HCT116 (cell line): Measurements from ENCODE around the gene VWA1. TPM values are rescaled to one million over a fixed set of nuclear protein-coding genes. Genes with fewer than 3 reads are reported as not detected.
A peak's percentile ranks its signal among the peaks of the same experiment; 100 is the strongest.

ENCODE experiments used
- ATAC-seq: fragments of 200-7000 bp; cut with Tn5 transposase; 2 replicates; pipeline ENCODE4 v1.9.1; 2020; ENCODE audit warnings: mild to moderate bottlenecking, moderate library complexity
- BruUV-seq: library from RNA; stranded (reverse); fragments of 400-500 nt; replicated peaks from 2 replicates; lab custom pipeline; 2021; lab: Mats Ljungman, UMichigan
- CTCF ChIA-PET: fragments of 300-600 bp; sonication (Branson Sonifier 250); formaldehyde crosslinking; loops from one replicate; lab custom pipeline; 2021; ENCODE audit warnings: antibody characterized with exemption; lab: Charles Lee
- POLR2A ChIA-PET: fragments of 300-600, 350-600 bp; sonication (Branson Sonifier 250); formaldehyde crosslinking; loops from one replicate; lab custom pipeline; 2021; ENCODE audit warnings: antibody characterized with exemption; lab: Charles Lee
- RAD21 ChIA-PET, 2 experiments: fragments of 300-600 bp; sonication (Branson Sonifier 250); formaldehyde crosslinking; loops; one replicate each; lab custom pipeline; 2023; ENCODE audit warnings: low total read pairs in 2 of 2; ENCODE audit not compliant: uncharacterized antibody in 2 of 2, unreplicated experiment in 2 of 2, low non-redundant PET in 1 of 2; lab: Charles Lee
- DNase-seq: peaks from one replicate; pipeline ENCODE4 v3.0.0-alpha.2; 2010; ENCODE audit warnings: low read depth, low spot score
- H2AFZ ChIP-seq: fragments of 200-600 bp; shearing (Covaris generic), sonication (generic); 2 replicates; pipeline ENCODE4 v1.6.1; 2017; ENCODE audit warnings: low read depth, mixed run types, mixed read lengths, antibody characterized with exemption, low read length; ENCODE audit not compliant: poor library complexity, severe bottlenecking
- H3K27ac ChIP-seq: 2 replicates; pipeline ENCODE4 v1.5.1; 2012; ENCODE audit warnings: low read depth, low read length
- H3K27me3 ChIP-seq: fragments of 200-600 bp; sonication (generic); 2 replicates; pipeline ENCODE4 v1.6.1; 2016; ENCODE audit warnings: mixed run types, low read length, mixed read lengths; ENCODE audit not compliant: insufficient read depth
- H3K36me3 ChIP-seq, 2 experiments: fragments of 200-500 bp in 1 of 2; fragments of 200-600 bp in 1 of 2; sonication (Bioruptor generic) in 1 of 2; sonication (generic) in 1 of 2; 2 replicates each; pipeline versions ENCODE4 v1.5.1 to v1.6.1; 2014 to 2016; ENCODE audit warnings: low read length in 2 of 2, inconsistent platforms in 1 of 2, mixed read lengths in 1 of 2, mixed run types in 1 of 2; ENCODE audit not compliant: insufficient read depth in 2 of 2, control insufficient read depth in 1 of 2
- H3K4me1 ChIP-seq, 2 experiments: fragments of 200-600 bp in 1 of 2; sonication (generic) in 1 of 2; 2 replicates each; pipeline versions ENCODE4 v1.5.1 to v1.6.1; 2012 to 2017; ENCODE audit warnings: low read length in 2 of 2, inconsistent platforms in 1 of 2, mild to moderate bottlenecking in 1 of 2, mixed read lengths in 1 of 2, mixed run types in 1 of 2, moderate library complexity in 1 of 2; ENCODE audit not compliant: insufficient read depth in 2 of 2, control insufficient read depth in 1 of 2
- H3K4me2 ChIP-seq: fragments of 200-600 bp; sonication (generic); 2 replicates; pipeline ENCODE4 v1.6.1; 2017; ENCODE audit warnings: mixed run types, low read length, mixed read lengths
- H3K4me3 ChIP-seq, 2 experiments: fragments of 200-600 bp in 1 of 2; sonication (generic) in 1 of 2; replicated peaks in 1 of 2; 2 replicates each; pipeline ENCODE4 v1.5.1; 2011 to 2016; ENCODE audit warnings: low read length in 2 of 2, control low read depth in 1 of 2, low read depth in 1 of 2, mild to moderate bottlenecking in 1 of 2, mixed read lengths in 1 of 2, mixed run types in 1 of 2
- H3K79me2 ChIP-seq: fragments of 200-600 bp; sonication (generic); 2 replicates; pipeline ENCODE4 v1.6.1; 2017; ENCODE audit warnings: mild to moderate bottlenecking, mixed run types, low read length, moderate library complexity, mixed read lengths; ENCODE audit not compliant: insufficient read depth
- H3K9ac ChIP-seq: fragments of 200-600 bp; sonication (generic); 2 replicates; pipeline ENCODE4 v1.6.1; 2016; ENCODE audit warnings: low read length, mixed read lengths
- H3K9me2 ChIP-seq: fragments of 200-600 bp; sonication (generic), shearing (Covaris generic); 2 replicates; pipeline ENCODE4 v1.6.1; 2017; ENCODE audit warnings: mixed run types, mild to moderate bottlenecking, moderate library complexity; ENCODE audit not compliant: insufficient read depth
- H3K9me3 ChIP-seq, 2 experiments: fragments of 200-500 bp in 1 of 2; fragments of 200-600 bp in 1 of 2; sonication (Bioruptor generic) in 1 of 2; sonication (generic) in 1 of 2; 2 replicates each; pipeline ENCODE4 v1.6.1; 2014 to 2017; ENCODE audit warnings: low read length in 2 of 2, mixed read lengths in 2 of 2, inconsistent platforms in 1 of 2, low read depth in 1 of 2, mild to moderate bottlenecking in 1 of 2, mixed run types in 1 of 2, moderate library complexity in 1 of 2; ENCODE audit not compliant: control insufficient read depth in 1 of 2, insufficient read depth in 1 of 2
- H4K20me1 ChIP-seq: fragments of 200-600 bp; sonication (generic), shearing (Covaris generic); 2 replicates; pipeline ENCODE4 v1.6.1; 2017; ENCODE audit warnings: mixed run types, mild to moderate bottlenecking, moderate library complexity; ENCODE audit not compliant: insufficient read depth
- ATF3 ChIP-seq: IDR thresholded peaks from 2 replicates; pipeline ENCODE4 v1.6.1; 2012
- CBX3 ChIP-seq: IDR thresholded peaks from 2 replicates; pipeline ENCODE4 v1.6.1; 2012; ENCODE audit warnings: low read depth
- CEBPB ChIP-seq: IDR thresholded peaks from 2 replicates; pipeline ENCODE4 v1.6.1; 2012; ENCODE audit warnings: low read depth
- EGR1 ChIP-seq: IDR thresholded peaks from 2 replicates; pipeline ENCODE4 v1.6.1; 2012; ENCODE audit warnings: low read depth
- ELF1 ChIP-seq: IDR thresholded peaks from 2 replicates; pipeline ENCODE4 v1.6.1; 2012; ENCODE audit warnings: low read depth, borderline replicate concordance
- EZH2 ChIP-seq: fragments of 200-600 bp; sonication (generic); IDR thresholded peaks from 2 replicates; pipeline ENCODE4 v1.6.1; 2017; ENCODE audit warnings: antibody characterized with exemption, mixed run types
- FOSL1 ChIP-seq: IDR thresholded peaks from 2 replicates; pipeline ENCODE4 v1.6.1; 2012; ENCODE audit warnings: low read depth
- JUND ChIP-seq: IDR thresholded peaks from 2 replicates; pipeline ENCODE4 v1.6.1; 2012
- POLR2A ChIP-seq: IDR thresholded peaks from 2 replicates; pipeline ENCODE4 v1.7.0; 2011; ENCODE audit warnings: borderline replicate concordance; ENCODE audit not compliant: insufficient read depth, insufficient read length; ENCODE audit errors: extremely low read depth
- POLR2AphosphoS5 ChIP-seq: IDR thresholded peaks from 2 replicates; pipeline ENCODE4 v1.6.1; 2011; ENCODE audit warnings: mild to moderate bottlenecking, low read depth, low read length, moderate library complexity
- REST ChIP-seq: IDR thresholded peaks from 2 replicates; pipeline ENCODE4 v1.6.1; 2012; ENCODE audit warnings: low read depth
- SIN3A ChIP-seq: IDR thresholded peaks from 2 replicates; pipeline ENCODE4 v1.6.1; 2012; ENCODE audit warnings: low read depth
- SP1 ChIP-seq: IDR thresholded peaks from 2 replicates; pipeline ENCODE4 v1.6.1; 2012; ENCODE audit warnings: low read depth
- TCF7L2 ChIP-seq: IDR thresholded peaks from 2 replicates; pipeline ENCODE4 v1.7.0; 2011; ENCODE audit warnings: borderline replicate concordance, inconsistent platforms; ENCODE audit not compliant: insufficient read depth, insufficient read length; ENCODE audit errors: extremely low read depth
- YY1 ChIP-seq: IDR thresholded peaks from 2 replicates; pipeline ENCODE4 v1.6.1; 2011; ENCODE audit warnings: low read length, low read depth, moderate library complexity, mild to moderate bottlenecking; ENCODE audit not compliant: insufficient replicate concordance; ENCODE audit errors: extremely low read depth
- ZFX ChIP-seq: fragments of 450-650 bp; IDR thresholded peaks from 2 replicates; pipeline ENCODE4 v1.6.1; 2017
- ZNF274 ChIP-seq: fragments of 200-500 bp; sonication (Bioruptor generic); IDR thresholded peaks from 2 replicates; pipeline ENCODE4 v1.6.1; 2014; ENCODE audit warnings: mild to moderate bottlenecking, low read depth, low read length, inconsistent platforms
- intact Hi-C: fragments of 100-400 bp; cut with micrococcal nuclease; formaldehyde crosslinking; loops from 2 replicates; pipeline ENCODE4 v1.10.0; 2022
- total RNA-seq: library from RNA; stranded (reverse); gene quantifications from one replicate; pipeline ENCODE4 v1.2.1, GENCODE V29; 2021; ENCODE audit not compliant: unreplicated experiment
- TF ChIP-seq, protein P1 (sequence below): IDR thresholded peaks from 2 replicates; pipeline ENCODE4 v1.6.1; 2012
- TF ChIP-seq, protein P2 (sequence below): IDR thresholded peaks from 2 replicates; pipeline ENCODE4 v1.6.1; 2011; ENCODE audit warnings: mild to moderate bottlenecking, low read length, moderate library complexity; ENCODE audit not compliant: insufficient replicate concordance; ENCODE audit errors: extremely low read depth
- TF ChIP-seq, protein P3 (sequence below), 3 experiments: fragments of 200-600 bp in 1 of 3; sonication (generic) in 1 of 3; IDR thresholded peaks in 2 of 3; conservative IDR thresholded peaks in 1 of 3; 2 replicates each; pipeline ENCODE4 v1.5.1; 2012 to 2017; ENCODE audit warnings: low read depth in 2 of 3, low read length in 2 of 3, antibody characterized with exemption in 1 of 3, borderline replicate concordance in 1 of 3, control low read depth in 1 of 3, mild to moderate bottlenecking in 1 of 3, mixed read lengths in 1 of 3, mixed run types in 1 of 3, moderate library complexity in 1 of 3; ENCODE audit not compliant: insufficient read depth in 1 of 3

Gene VWA1
- total RNA-seq, 1 experiment from 2014 or later, result 50.6 TPM

DNA sequence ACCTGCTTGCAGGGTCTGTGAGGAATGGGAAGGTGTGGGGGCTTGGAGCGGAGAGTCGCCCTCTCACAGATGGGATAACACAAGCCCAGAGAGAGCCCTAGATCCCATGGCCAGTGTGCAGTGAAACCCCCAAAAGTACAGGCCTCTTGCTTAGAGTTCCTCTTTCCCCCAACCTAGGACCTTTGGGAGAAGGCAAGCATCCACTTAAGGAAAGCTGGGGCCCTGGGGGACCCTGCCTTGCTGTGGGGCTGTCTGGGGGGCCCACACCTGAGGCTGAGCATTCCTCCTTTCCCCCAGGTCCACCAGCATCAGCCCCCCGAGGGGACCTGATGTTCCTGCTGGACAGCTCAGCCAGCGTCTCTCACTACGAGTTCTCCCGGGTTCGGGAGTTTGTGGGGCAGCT, 1.1 kb downstream of the VWA1 start:
- peak overlapping the region; percentile 80 to 92 for H3K4me3 ChIP-seq
- H3K4me2 ChIP-seq, result peak overlapping the region; percentile 99
- ChIA-PET POLR2A (no interaction called here), CTCF (no interaction called here), RAD21 (no interaction called here)
- peaks cover 48 to 63% of the 10 kb centered on the region in 2 experiments for H3K4me1 ChIP-seq
- no peak for DNase-seq
- no peaks in the 10 kb centered on the region for H3K9me2 ChIP-seq
- H3K9ac ChIP-seq, result peak overlapping the region; percentile 88
- peaks cover 33% of the 10 kb centered on the region; the same call in 1 of the 2 replicates for H3K79me2 ChIP-seq
- no peaks in the 10 kb centered on the region for H3K36me3 ChIP-seq
- no TSS peak for BruUV-seq
- no peaks in the 10 kb centered on the region for H4K20me1 ChIP-seq
- H3K27ac ChIP-seq, result peak overlapping the region; percentile 99; the same call in 1 of the 2 replicates
- H3K9me3 ChIP-seq, result no peaks in the 10 kb centered on the region
- TF ChIP-seq JUND, result no peak
- no peak for TF ChIP-seq POLR2AphosphoS5
- no peak for TF ChIP-seq TCF7L2
- no peak for TF ChIP-seq CBX3
- no peak for TF ChIP-seq ATF3
- TF ChIP-seq, protein P1, sequence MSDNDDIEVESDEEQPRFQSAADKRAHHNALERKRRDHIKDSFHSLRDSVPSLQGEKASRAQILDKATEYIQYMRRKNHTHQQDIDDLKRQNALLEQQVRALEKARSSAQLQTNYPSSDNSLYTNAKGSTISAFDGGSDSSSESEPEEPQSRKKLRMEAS, result no peak
- TF ChIP-seq ZFX, result no peak
- TF ChIP-seq ELF1, result no peak
- TF ChIP-seq POLR2A, result no peak
- no peak for TF ChIP-seq EGR1
- TF ChIP-seq, protein P2, sequence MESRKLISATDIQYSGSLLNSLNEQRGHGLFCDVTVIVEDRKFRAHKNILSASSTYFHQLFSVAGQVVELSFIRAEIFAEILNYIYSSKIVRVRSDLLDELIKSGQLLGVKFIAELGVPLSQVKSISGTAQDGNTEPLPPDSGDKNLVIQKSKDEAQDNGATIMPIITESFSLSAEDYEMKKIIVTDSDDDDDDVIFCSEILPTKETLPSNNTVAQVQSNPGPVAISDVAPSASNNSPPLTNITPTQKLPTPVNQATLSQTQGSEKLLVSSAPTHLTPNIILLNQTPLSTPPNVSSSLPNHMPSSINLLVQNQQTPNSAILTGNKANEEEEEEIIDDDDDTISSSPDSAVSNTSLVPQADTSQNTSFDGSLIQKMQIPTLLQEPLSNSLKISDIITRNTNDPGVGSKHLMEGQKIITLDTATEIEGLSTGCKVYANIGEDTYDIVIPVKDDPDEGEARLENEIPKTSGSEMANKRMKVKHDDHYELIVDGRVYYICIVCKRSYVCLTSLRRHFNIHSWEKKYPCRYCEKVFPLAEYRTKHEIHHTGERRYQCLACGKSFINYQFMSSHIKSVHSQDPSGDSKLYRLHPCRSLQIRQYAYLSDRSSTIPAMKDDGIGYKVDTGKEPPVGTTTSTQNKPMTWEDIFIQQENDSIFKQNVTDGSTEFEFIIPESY, result no peak
- TF ChIP-seq CEBPB, result no peak
- no peak for TF ChIP-seq EZH2
- no peak for TF ChIP-seq FOSL1
- no peak for TF ChIP-seq SP1
- no peak for TF ChIP-seq ZNF274
- TF ChIP-seq REST, result no peak
- TF ChIP-seq, protein P3, sequence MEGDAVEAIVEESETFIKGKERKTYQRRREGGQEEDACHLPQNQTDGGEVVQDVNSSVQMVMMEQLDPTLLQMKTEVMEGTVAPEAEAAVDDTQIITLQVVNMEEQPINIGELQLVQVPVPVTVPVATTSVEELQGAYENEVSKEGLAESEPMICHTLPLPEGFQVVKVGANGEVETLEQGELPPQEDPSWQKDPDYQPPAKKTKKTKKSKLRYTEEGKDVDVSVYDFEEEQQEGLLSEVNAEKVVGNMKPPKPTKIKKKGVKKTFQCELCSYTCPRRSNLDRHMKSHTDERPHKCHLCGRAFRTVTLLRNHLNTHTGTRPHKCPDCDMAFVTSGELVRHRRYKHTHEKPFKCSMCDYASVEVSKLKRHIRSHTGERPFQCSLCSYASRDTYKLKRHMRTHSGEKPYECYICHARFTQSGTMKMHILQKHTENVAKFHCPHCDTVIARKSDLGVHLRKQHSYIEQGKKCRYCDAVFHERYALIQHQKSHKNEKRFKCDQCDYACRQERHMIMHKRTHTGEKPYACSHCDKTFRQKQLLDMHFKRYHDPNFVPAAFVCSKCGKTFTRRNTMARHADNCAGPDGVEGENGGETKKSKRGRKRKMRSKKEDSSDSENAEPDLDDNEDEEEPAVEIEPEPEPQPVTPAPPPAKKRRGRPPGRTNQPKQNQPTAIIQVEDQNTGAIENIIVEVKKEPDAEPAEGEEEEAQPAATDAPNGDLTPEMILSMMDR (IDR thresholded peaks at IDR 0.05 in 2 of 3, conservative IDR thresholded peaks at IDR 0.05 in 1 of 3; ENCODE audit: borderline replicate concordance in 1 of 3, insufficient read depth in 1 of 3, low read depth in 2 of 3, low read length in 2 of 3), result no peak
- no peak for TF ChIP-seq YY1
- no peak for TF ChIP-seq SIN3A
- no peak overlapping the region for H2AFZ ChIP-seq
- intact Hi-C loops, result no loop called here
- no peak for ATAC-seq
- no peaks in the 10 kb centered on the region for H3K27me3 ChIP-seq
